HEK293 (cell line): Measurements from ENCODE around the gene SLC2A3.
"Not testable (repeated sequence)": the region's sequence is repeated elsewhere in the genome, so short reads cannot be mapped to it uniquely, and the experiment has no call there.

Experiments used
- CTCF ChIA-PET: fragments of 350-600 bp; formaldehyde crosslinking; extraction: SDS; loops from one replicate; lab custom pipeline; 2021; ENCODE audit warnings: antibody characterized with exemption; lab: Yijun Ruan, JAX
- POLR2A ChIA-PET: fragments of 300-600 bp; formaldehyde crosslinking; extraction: SDS; loops from one replicate; lab custom pipeline; 2020; ENCODE audit warnings: antibody characterized with exemption, inconsistent platforms; lab: Yijun Ruan, JAX
- H3K27ac ChIP-seq: fragments of 200-500 bp; sonication (Bioruptor generic); 2 replicates; pipeline ENCODE4 v1.5.1; 2014; ENCODE audit warnings: low read depth, low read length, control low read depth, inconsistent platforms; ENCODE audit errors: extremely low read depth
- H3K36me3 ChIP-seq, 2 experiments: fragments of 200-500 bp in 1 of 2; sonication (Bioruptor generic) in 1 of 2; 1 replicate in 1 of 2; 2 replicates in 1 of 2; pipeline ENCODE4 v1.5.1; 2014 to 2017; ENCODE audit warnings: inconsistent platforms in 2 of 2, low read length in 2 of 2; ENCODE audit not compliant: control insufficient read depth in 2 of 2, insufficient read depth in 1 of 2
- H3K4me1 ChIP-seq: fragments of 200-500 bp; sonication (Bioruptor generic); 2 replicates; pipeline ENCODE4 v1.5.1; 2014; ENCODE audit warnings: mild to moderate bottlenecking, low read length, inconsistent platforms; ENCODE audit not compliant: control insufficient read depth, insufficient read depth
- H3K4me3 ChIP-seq: 2 replicates; pipeline ENCODE4 v1.5.1; 2011; ENCODE audit warnings: low read depth, mild to moderate bottlenecking, control low read depth, low read length, moderate library complexity
- H3K9me3 ChIP-seq: fragments of 200-500 bp; sonication (Bioruptor generic); 2 replicates; pipeline ENCODE4 v1.5.1; 2014; ENCODE audit warnings: low read depth, low read length, inconsistent platforms; ENCODE audit not compliant: control insufficient read depth, insufficient read depth
- GFI1B ChIP-seq: fragments of 450-650 bp; formaldehyde crosslinking; IDR thresholded peaks from 2 replicates; pipeline ENCODE4 v1.5.1; 2016; ENCODE audit warnings: missing biosample characterization, missing genetic modification characterization
- KLF10 ChIP-seq: fragments of 450-650 bp; IDR thresholded peaks from 2 replicates; pipeline ENCODE4 v1.5.1; 2018; ENCODE audit warnings: missing biosample characterization, mild to moderate bottlenecking, missing genetic modification characterization
- OVOL3 ChIP-seq: fragments of 450-650 bp; formaldehyde crosslinking; IDR thresholded peaks from 2 replicates; pipeline ENCODE4 v1.5.1; 2016; ENCODE audit warnings: missing biosample characterization, missing genetic modification characterization
- PATZ1 ChIP-seq: fragments of 450-650 bp; formaldehyde crosslinking; IDR thresholded peaks from 2 replicates; pipeline ENCODE4 v1.5.1; 2016; ENCODE audit warnings: missing biosample characterization, missing genetic modification characterization
- TRIM28 ChIP-seq: IDR thresholded peaks from 2 replicates; pipeline ENCODE4 v1.6.1; 2011; ENCODE audit warnings: low read length, control low read depth, borderline replicate concordance
- ZNF157 ChIP-seq: fragments of 450-650 bp; formaldehyde crosslinking; IDR thresholded peaks from 2 replicates; pipeline ENCODE4 v1.5.1; 2016; ENCODE audit warnings: missing biosample characterization, missing genetic modification characterization
- ZNF311 ChIP-seq: fragments of 450-650 bp; formaldehyde crosslinking; IDR thresholded peaks from 2 replicates; pipeline ENCODE4 v1.5.1; 2017; ENCODE audit warnings: missing biosample characterization, missing genetic modification characterization, borderline replicate concordance
- ZNF514 ChIP-seq: fragments of 450-650 bp; formaldehyde crosslinking; IDR thresholded peaks from 2 replicates; pipeline ENCODE4 v1.5.1; 2016; ENCODE audit warnings: missing biosample characterization, missing genetic modification characterization
- ZNF518A ChIP-seq: fragments of 450-650 bp; formaldehyde crosslinking; conservative IDR thresholded peaks from 2 replicates; pipeline ENCODE4 v1.5.1; 2016; ENCODE audit warnings: low read depth, missing biosample characterization, missing genetic modification characterization
- ZNF561 ChIP-seq: fragments of 450-650 bp; IDR thresholded peaks from 2 replicates; pipeline ENCODE4 v1.5.1; 2018; ENCODE audit warnings: missing biosample characterization, missing genetic modification characterization, borderline replicate concordance
- ZNF776 ChIP-seq: fragments of 450-650 bp; formaldehyde crosslinking; IDR thresholded peaks from 2 replicates; pipeline ENCODE4 v1.5.0; 2017; ENCODE audit warnings: missing biosample characterization, missing genetic modification characterization, borderline replicate concordance
- ZSCAN5A ChIP-seq: fragments of 450-650 bp; formaldehyde crosslinking; IDR thresholded peaks from 2 replicates; pipeline ENCODE4 v1.5.1; 2016; ENCODE audit warnings: missing biosample characterization, missing genetic modification characterization

Gene SLC2A3

GRCh38 chr12:7959278-7959677 is 23.3 kb upstream of the SLC2A3 start:
- H3K4me1 ChIP-seq = no peaks in the 10 kb centered on the region
- H3K4me3 ChIP-seq = no peak overlapping the region

GRCh38 chr12:7954877-7955276 is 18.9 kb upstream of the SLC2A3 start:
- H3K27ac ChIP-seq, H3K9me3 ChIP-seq, H3K4me3 ChIP-seq, POLR2A ChIA-PET, CTCF ChIA-PET, H3K36me3 ChIP-seq, H3K4me1 ChIP-seq: not testable (repeated sequence)

More at GRCh38 chr12:7959278-7959677, 23.3 kb upstream of the SLC2A3 start:
- Histone ChIP-seq H3K36me3 (no peaks in the 10 kb centered on the region), H3K9me3 (no peaks in the 10 kb centered on the region), H3K27ac (no peak overlapping the region)
- CTCF ChIA-PET = interaction anchor here (1.2 to 3.5 kb wide), 2 partner anchors 21 to 24 kb away, joined by 4 to 70 read pairs; partner anchors contain the start of gene SLC2A3
- POLR2A ChIA-PET = interaction anchor here (1.9 to 3.1 kb wide), 3 partner anchors 23 to 25 kb away, joined by 11 to 108 read pairs (median 17); partner anchors contain the start of gene SLC2A3
- TF ChIP-seq ZNF157 (tag by site-specific recombination) (no peak), KLF10 (no peak), ZNF518A (tag by site-specific recombination) (no peak), ZNF561 (no peak), PATZ1 (no peak), ZNF311 (tag by site-specific recombination) (no peak), ZNF514 (tag by site-specific recombination) (no peak), GFI1B (tag by site-specific recombination) (no peak), TRIM28 (no peak), ZNF776 (tag by site-specific recombination) (no peak), OVOL3 (no peak), ZSCAN5A (no peak)

- POLR2A ChIA-PET, CTCF ChIA-PET, H3K4me3 ChIP-seq, H3K27ac ChIP-seq, H3K4me1 ChIP-seq, H3K36me3 ChIP-seq, H3K9me3 ChIP-seq: not testable (repeated sequence)
Observed at GRCh38 chr12:7954418-7954817, 18.4 kb upstream of the SLC2A3 start.

- H3K27ac ChIP-seq, H3K9me3 ChIP-seq, CTCF ChIA-PET, POLR2A ChIA-PET, H3K4me1 ChIP-seq, H3K36me3 ChIP-seq, H3K4me3 ChIP-seq: not testable (repeated sequence)
Observed at GRCh38 chr12:7953912-7954311, 17.9 kb upstream of the SLC2A3 start.
